Left kidney (tissue), 8 donors: Measurements from ENCODE around the gene SCP2. TPM values are rescaled to one million over a fixed set of nuclear protein-coding genes. Genes with fewer than 3 reads are reported as not detected.
A peak's percentile ranks its signal among the peaks of the same experiment; 100 is the strongest.

Experiments used
- DNase-seq: peaks from one replicate; pipeline ENCODE4 v3.0.0-alpha.2; 2013
- long read RNA-seq, 8 donors: transcript quantifications; one replicate each; lab custom pipeline, GENCODE V29; 2026
- polyA plus RNA-seq: library from polyadenylated mRNA; unstranded; fragments of 120-200 nt; gene quantifications from one replicate; pipeline ENCODE4 v1.2.1, GENCODE V29; 2013; ENCODE audit not compliant: insufficient read length

SCP2 gene, protein sequence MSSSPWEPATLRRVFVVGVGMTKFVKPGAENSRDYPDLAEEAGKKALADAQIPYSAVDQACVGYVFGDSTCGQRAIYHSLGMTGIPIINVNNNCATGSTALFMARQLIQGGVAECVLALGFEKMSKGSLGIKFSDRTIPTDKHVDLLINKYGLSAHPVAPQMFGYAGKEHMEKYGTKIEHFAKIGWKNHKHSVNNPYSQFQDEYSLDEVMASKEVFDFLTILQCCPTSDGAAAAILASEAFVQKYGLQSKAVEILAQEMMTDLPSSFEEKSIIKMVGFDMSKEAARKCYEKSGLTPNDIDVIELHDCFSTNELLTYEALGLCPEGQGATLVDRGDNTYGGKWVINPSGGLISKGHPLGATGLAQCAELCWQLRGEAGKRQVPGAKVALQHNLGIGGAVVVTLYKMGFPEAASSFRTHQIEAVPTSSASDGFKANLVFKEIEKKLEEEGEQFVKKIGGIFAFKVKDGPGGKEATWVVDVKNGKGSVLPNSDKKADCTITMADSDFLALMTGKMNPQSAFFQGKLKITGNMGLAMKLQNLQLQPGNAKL
- polyA plus RNA-seq = 205 TPM
- long read RNA-seq, donor 1, transcript SCP2-207 (5 exons, 894 nt) = major isoform, 58 of 80 reads
- long read RNA-seq, donor 1, transcript SCP2-203 (16 exons, 2,811 nt) = minor isoform, 16 of 80 reads
- long read RNA-seq, donor 1, partial matches to known transcripts = 0 of 80 reads
- long read RNA-seq, donor 1, other reads (novel, unspliced or antisense) = 0 of 80 reads
- long read RNA-seq, donor 2, transcript SCP2-207 (5 exons, 894 nt) = major isoform, 46 of 60 reads
- long read RNA-seq, donor 2, transcript SCP2-203 (16 exons, 2,811 nt) = minor isoform, 9 of 60 reads
- long read RNA-seq, donor 2, partial matches to known transcripts = 0 of 60 reads
- long read RNA-seq, donor 2, other reads (novel, unspliced or antisense) = 0 of 60 reads
- long read RNA-seq, donor 3, transcript SCP2-203 (16 exons, 2,811 nt) = minor isoform, 11 of 56 reads
- long read RNA-seq, donor 3, transcript SCP2-207 (5 exons, 894 nt) = major isoform, 40 of 56 reads
- long read RNA-seq, donor 3, partial matches to known transcripts = 0 of 56 reads
- long read RNA-seq, donor 3, other reads (novel, unspliced or antisense) = 0 of 56 reads
- long read RNA-seq, donor 4, transcript SCP2-207 (5 exons, 894 nt) = major isoform, 7 of 7 reads
- long read RNA-seq, donor 4, partial matches to known transcripts = 0 of 7 reads
- long read RNA-seq, donor 4, other reads (novel, unspliced or antisense) = 0 of 7 reads
- long read RNA-seq, donor 5, transcript SCP2-203 (16 exons, 2,811 nt) = minor isoform, 17 of 169 reads
- long read RNA-seq, donor 5, transcript SCP2-205 (4 exons, 1,298 nt) = minor isoform, 14 of 169 reads
- long read RNA-seq, donor 5, transcript SCP2-207 (5 exons, 894 nt) = major isoform, 123 of 169 reads
- long read RNA-seq, donor 5, partial matches to known transcripts = 10 of 169 reads
- long read RNA-seq, donor 5, other reads (novel, unspliced or antisense) = 0 of 169 reads
- long read RNA-seq, donor 6, transcript SCP2-203 (16 exons, 2,811 nt) = minor isoform, 14 of 95 reads
- long read RNA-seq, donor 6, transcript SCP2-207 (5 exons, 894 nt) = major isoform, 60 of 95 reads
- long read RNA-seq, donor 6, partial matches to known transcripts = 19 of 95 reads
- long read RNA-seq, donor 6, other reads (novel, unspliced or antisense) = 0 of 95 reads
- long read RNA-seq, donor 7, transcript SCP2-207 (5 exons, 894 nt) = major isoform, 96 of 135 reads
- long read RNA-seq, donor 7, transcript SCP2-203 (16 exons, 2,811 nt) = minor isoform, 26 of 135 reads
- long read RNA-seq, donor 7, partial matches to known transcripts = 5 of 135 reads
- long read RNA-seq, donor 7, other reads (novel, unspliced or antisense) = 0 of 135 reads
- long read RNA-seq, donor 8, transcript SCP2-207 (5 exons, 894 nt) = major isoform, 31 of 42 reads
- long read RNA-seq, donor 8, transcript SCP2-203 (16 exons, 2,811 nt) = minor isoform, 8 of 42 reads
- long read RNA-seq, donor 8, partial matches to known transcripts = 0 of 42 reads
- long read RNA-seq, donor 8, other reads (novel, unspliced or antisense) = 0 of 42 reads

DNA sequence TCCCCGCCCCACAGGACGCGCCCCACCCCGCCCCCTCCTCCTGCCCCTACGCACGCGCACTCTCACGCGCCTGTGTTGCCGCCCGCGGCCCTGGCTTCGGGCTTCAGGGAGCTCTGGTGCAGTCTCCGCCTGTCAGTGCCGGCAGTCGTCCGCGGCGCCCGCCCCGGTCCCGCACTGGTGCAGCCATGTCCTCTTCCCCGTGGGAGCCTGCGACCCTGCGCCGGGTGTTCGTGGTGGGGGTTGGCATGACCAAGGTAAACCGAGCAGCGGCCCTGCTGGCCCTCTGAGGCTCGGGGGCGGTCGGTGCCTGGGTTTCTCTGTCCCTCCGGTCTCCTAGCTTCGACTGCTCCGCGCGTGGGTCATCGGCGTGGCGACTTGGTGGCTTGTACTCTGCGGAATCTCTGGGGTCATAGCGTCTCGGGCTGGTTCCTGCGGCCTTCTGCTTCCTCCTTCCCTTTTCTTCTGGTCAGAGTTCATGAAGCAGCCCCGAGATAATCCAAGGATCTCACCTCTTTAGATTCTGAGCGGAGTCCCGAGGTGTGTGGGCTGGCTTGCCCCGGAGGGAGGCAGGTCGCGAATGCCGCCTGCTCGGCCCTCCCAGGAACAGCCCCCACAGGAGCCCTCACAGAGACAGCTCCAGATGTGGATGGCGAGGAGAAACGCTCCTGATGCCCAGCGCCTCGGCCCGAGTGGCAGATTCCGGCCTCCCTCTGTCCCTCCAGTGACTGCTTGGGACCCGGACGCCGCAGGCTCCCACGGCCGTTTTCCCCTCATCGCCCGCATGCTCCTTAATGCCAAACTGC, at the start of gene SCP2:
Gene SCP2 (plus strand): TSS at position 65 of the 803 bp plus-strand sequence. CDS start 121 bp downstream, at position 186.
- no peak for DNase-seq

DNA sequence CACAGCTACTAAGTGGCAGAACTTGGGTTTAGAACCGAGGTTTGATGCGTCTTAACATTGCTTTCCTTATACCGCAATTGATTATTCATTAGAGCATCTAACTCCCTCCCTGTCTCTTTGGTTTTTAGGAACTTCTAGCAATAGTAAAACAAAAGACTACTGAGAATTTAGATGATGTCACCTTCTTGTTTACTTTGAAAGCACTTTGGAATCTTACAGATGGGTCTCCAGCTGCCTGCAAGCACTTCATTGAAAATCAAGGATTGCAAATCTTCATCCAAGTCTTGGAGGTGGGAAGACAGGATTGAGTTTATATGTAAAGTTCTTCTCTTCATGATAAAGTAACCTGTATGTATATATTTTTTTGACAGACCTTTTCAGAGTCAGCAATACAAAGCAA, 49.5 kb upstream of the SCP2 start:
- DNase-seq = no peak

DNA sequence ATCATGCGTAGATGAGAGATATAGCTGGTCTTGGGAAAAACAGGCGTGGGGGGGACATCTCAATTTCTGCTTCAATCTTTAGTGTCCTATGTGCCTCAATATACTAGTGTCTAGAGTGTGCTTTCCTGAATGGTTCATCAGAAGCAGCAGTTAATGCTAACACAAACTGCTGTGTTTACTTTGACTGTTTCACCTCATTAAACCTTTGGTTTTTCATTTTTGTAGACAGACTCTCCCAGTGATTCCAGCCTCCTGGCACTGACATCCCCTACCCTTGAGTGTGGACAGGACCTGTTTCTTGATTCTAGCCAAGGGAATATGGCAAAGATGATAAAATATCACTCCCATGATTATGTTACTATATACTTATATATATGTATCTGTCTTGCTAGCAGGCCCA, 46.9 kb upstream of the SCP2 start:
- no peak for DNase-seq

DNA sequence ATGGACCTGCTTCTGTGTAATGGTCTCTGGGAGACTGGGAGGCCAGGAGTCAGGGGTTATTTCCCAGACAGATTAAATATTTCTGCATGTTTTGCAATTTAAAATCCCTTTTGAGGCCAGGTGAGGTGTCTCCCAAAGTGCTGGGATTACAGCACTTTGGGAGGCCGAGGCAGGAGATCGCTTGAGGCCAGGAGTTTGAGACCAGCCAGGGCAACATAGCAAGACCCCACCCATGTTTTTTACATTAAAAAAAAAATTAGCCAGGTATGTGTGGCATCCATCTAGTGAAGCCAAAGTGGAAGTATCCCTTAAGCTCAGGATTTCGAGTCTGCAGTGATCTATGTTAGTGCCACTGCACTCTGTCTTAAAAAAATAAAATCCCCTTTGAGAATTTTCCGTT, 39.6 kb upstream of the SCP2 start:
- DNase-seq = no peak

DNA sequence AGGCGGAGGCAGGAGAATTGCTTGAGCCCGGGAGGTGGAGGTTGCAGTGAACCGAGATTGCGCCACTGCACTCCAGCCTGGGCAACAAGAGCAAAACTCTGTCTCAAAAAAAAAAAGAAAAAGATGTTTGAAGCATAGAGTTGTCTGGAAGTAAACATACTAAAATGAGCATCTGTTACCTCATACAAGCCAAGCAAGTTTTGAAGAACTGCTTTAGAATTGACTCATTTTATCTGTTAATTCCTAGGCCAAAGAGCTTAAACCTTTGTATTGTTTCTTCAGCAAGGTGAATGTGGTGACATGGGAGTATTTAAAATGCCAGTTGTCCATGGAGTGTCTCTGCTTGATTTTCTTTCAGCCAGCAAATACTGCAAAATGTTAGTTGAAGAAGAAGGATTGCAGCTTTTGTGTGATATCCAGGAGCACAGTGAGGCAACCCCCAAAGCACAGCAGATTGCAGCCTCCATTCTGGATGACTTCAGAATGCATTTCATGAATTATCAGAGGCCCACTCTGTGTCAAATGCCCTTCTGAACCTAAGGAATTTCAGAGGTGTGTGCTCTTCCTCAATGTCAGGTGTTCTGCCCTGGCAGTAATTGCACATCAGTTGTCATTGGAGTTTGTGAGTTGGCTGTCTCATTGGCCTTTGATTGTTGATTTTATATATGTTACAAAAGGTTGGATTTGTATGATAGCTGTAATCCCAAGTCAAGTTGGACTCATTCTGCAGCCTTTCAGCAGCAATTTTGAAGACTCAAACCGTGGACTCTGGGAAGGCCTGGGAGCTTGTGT, 34.5 kb upstream of the SCP2 start:
- no peak for DNase-seq

DNA sequence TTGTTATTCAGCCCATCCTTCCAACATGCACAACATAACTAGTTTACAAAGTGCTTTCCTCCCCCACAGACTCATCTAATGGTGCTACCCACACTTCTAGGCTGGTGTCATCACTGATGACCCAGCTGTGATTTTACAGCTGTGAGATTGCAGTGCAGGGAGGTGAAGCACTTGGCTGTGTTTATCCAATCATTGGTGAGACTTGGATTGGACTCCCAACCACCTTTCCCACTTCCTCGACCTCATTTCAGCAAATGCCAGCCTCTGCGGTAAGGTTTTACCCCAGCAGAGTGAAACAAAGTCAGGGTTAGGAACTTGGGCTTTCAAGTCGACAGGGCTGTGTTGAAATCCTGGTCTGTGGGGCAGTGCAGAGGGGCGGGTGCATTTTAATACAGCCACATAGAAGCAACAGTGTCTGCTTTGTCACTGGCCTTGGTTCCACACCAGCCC, 27.6 kb upstream of the SCP2 start:
- DNase-seq = peak; percentile 30

DNA sequence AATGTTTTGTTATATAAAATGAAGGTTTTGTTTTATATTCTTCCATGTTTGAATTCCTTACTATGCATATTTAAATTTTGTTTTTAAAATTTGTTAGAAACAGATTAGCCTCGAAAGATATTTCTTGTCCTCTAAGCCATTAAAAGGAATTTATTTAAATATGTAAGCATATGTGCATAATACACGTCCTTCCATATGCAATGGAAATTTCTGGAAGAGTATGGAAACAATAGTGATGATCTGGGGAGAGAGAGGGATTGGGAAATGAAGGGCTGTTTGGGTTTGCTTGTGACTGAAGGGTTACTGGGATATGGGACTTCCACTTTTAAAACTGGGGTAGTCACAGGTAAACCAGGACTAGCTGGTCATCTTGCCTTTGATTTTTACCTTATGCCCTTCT, 26.7 kb upstream of the SCP2 start:
- no peak for DNase-seq

DNA sequence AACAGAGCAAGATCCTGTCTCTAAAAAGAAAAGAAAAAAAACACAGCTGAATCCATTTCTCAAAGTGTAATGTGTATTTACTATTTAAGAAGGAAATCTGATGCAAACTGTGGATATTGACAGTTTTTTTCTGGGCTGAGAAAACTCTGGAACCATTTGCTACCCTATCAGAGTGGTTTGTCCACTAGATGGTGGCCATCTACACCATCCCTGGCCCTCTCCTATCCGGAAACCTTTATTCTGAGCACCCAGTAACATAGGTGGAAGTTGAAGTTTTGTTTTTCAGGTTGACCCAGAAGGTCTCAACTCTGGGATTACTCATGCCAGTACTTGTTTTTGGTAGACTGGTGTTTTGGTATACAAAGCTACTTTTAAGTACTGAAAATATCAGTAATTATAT, 25.7 kb upstream of the SCP2 start:
- DNase-seq = no peak

DNA sequence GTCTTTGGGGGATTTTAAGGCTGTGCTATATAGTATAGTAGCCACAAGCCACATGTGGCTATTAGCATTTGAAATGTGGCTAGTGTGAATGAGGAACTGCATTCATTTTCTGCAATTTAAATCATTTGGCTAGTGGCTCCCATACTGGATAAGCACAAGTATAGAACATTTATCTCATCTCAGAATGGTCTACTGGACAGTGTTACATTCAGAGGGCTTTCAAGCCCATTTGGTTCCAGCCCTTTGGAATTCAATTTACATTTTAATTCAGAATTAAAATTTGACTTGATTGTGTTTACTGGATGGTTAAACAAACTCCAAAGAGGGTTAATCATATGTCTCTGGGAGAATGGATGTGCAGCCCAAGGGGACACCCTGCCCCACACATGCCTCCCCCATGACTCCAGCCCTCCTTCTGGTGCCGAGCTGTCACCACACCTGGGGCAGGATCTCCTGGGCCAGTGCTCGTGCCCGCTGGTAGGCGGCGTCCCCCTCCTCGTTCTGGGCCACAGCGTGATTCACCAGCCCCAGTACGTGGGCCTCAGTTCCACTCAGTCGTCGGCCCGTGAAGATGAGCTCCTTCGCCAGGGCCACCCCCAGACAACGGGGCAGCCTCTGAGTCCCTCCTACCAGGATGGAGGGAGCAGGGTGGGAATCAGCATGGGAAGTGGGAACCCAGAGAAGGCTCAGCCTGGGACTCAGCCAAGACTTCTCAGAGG, 22.7 kb upstream of the SCP2 start:
- DNase-seq = no peak

DNA sequence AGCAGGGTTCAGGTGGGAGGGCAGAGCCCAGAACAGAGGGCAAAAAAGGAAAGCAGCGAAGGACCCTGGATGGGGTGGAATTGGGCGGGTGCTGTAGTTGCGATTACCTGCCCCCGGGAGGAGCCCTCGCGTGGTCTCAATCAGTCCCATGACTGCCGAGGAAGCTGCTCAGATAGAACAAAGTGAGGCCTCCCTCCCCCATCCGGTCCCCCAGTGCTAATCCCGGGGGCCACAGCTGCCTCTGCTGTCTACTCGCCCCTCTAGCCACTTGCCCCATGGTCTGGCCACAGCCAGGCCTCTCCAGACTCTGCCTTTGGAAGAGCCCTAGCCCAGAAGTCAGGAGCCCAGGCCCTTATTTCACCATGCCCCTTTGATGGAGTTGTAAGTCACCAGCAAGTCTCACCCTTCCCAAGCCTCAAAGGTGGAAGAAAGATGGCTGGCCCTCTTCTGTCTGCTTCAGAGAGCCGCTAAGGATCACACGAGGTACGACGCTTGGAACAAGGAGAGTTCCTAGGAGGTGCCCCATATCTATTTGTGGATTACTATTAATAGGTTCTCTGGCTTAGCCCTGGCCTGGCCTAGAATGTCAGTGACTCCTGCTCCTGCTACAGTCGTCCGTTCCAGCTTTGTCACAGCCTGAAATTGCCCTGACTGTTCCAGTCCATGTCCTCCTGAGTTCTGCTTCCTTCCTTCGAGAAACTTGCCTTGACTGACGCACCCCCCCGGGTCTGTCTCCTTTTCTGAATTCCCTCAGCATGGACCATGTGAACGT, 22.0 kb upstream of the SCP2 start:
- DNase-seq = no peak

DNA sequence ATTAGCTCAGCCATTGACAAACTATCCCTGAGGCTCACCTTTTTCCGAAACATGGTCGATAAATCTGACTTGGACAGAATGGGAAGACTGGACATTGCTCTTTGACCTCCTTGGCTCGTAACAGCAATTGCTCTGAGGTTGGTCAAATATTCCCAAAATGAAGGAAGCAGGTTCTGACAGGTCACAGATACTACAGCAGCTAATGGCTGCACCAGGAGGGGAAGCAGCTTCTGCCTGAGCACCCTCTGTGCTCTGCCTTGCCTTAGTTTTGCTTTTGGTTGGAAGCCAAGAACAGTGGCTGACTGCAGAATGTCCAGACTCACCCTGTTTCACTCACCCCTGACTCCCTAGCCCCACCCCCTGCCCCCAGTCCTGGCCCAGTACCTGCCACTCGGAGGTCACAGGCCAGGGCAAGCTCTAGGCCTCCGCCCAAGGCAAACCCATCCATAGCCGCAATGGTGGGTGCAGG, 20.9 kb upstream of the SCP2 start:
- DNase-seq = no peak

DNA sequence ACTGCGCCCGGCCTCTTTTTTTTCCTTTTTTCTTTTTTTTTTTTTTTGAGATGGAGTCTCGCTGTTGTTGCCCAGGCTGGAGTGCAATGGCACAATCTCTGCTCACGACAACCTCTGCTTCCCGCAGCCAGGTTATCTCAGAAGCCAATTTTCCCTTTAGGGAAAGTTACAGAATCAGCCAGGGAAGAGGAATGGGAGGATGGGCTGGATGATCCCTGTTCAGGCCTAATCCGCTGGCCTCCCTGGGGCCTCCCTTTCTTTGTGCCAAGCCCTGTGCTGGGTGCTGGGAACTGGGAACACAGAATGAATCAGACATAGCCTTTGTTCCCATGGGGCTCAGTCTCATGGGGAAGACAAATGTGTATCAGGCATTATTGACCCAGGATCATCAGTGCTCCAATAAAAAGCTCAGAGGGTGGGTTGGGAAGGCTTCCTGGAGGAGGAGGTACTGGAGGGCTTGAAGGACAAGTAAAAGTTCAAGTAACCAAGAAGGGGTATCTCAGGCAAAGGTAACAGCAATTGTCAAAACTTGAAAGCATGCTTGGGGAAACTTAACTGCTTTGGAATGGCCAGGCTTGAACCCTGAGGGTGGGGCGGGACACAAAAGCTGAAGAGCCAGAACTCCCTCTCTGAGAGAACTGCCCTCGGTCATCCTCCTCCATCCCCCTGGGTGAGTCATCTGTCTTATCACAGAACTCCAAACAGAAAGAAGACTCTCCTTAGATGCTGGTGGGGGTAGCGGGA, 19.8 kb upstream of the SCP2 start:
- DNase-seq = no peak

DNA sequence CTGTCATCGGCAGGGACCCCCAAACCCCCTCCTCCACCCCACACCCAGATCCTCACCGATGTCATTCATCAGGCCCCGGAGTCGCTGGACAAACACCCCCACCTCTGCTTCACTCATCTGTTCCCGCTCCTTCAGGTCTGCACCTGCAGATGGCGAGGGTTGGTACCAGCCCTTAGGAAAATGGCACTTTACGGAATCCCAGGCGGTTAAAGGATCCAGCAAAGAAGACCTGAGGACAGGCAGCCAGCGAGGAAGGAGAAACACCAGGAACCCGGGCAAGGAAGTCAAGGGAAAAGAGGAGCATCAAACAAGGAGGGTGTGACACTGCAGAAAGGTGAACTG, 19.3 kb upstream of the SCP2 start:
- no peak for DNase-seq

DNA sequence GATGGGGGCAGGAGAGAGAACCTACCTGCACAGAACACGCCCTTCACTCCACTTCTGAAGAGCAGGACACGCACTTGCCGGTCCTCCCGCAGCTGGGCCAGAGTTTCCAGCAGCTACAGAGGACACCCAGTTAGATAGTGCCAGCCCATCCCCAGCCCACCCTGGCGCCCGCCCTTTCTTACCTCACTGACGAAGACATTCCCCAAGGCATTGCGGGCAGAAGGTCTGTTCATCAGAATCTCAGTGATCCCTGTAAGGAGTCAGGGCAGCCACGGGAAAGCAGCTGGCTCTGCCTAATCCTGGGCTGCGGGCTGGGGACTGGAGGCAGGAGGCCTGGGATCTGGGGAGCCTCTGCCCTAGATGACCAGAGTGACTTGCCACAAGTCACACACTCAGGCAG, 15.5 kb upstream of the SCP2 start:
- no peak for DNase-seq

DNA sequence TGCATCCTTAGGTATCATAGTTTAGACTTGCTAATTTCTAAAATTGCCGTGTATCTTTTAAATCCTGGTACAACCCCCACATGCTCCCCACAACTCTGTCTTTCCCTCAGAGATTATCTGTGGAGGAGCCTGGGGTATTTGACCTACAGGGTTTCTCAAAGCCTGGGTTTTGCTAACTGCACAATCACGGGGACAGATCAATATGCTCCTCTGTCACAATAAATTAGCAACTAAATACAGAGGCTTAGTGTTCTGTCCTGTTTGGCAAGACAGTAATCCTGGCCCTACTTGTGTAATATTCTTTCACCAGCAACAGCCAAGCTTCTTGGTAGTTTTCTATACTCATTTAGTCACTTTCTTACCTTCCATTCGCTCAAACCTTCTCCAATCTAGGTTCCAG, 14.1 kb upstream of the SCP2 start:
- DNase-seq = no peak

DNA sequence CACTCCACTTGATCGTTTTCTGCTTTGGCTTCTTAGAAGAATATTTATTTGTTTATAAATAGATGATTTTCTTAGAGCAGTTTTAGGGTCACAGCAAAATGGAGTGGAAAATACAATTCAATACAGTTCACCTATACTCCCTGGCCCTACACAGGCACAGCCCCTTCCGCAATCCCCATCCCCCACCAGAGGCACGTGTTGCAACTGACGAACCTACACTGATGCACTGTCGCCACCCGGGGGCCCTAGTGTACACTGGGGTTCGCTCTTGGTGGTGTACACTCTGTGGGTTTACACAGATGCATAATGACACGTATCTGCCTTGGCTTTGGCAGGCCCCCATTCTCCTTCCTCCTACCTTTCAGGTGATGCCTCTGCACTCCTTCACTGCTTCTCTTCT, 13.5 kb upstream of the SCP2 start:
- no peak for DNase-seq

DNA sequence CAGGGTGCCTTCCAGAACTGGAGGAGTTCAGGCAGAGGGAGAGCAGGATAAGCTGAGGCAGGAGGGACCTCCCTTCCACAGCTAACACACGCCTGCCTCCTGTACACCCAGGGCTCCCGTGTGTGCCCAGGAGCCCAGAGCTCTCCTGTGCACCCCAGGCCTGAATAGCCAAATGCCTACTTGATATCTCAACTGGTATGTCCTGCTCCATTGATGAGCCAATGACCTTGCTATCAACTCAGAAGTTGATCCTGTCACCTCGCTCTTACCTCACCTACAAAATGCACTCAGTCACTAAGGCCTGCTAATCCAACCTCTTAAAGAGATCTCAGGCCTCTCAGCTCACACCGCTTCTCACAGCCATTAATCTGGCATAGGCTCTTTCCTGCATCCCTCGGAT, 12.6 kb upstream of the SCP2 start:
- DNase-seq = no peak
